Fibroblast of skin of scalp (primary cell): ENCODE measurements around the gene ATP1A1.
A peak's percentile ranks its signal among the peaks of the same experiment; 100 is the strongest.

ENCODE experiments used
- DNase-seq: peaks from one replicate; pipeline ENCODE4 v3.0.0-alpha.2; 2013

Gene ATP1A1

GRCh38 chr1:116440731-116441130, 67.7 kb downstream of the ATP1A1 start:
- DNase-seq: no peak

GRCh38 chr1:116445534-116445933, 72.5 kb downstream of the ATP1A1 start:
- DNase-seq: no peak

- DNase-seq: no peak
Measured at GRCh38 chr1:116446686-116447085, 73.6 kb downstream of the ATP1A1 start.

GRCh38 chr1:116448785-116449385, 75.8 kb downstream of the ATP1A1 start:
- peak; percentile 50 for DNase-seq

- DNase-seq: no peak
Measured at GRCh38 chr1:116449578-116449977, 76.5 kb downstream of the ATP1A1 start.

- DNase-seq: no peak
Measured at GRCh38 chr1:116451702-116452101, 78.7 kb downstream of the ATP1A1 start.

GRCh38 chr1:116453481-116453880, 80.4 kb downstream of the ATP1A1 start:
- no peak for DNase-seq

- no peak for DNase-seq
Measured at GRCh38 chr1:116453906-116454305, 80.9 kb downstream of the ATP1A1 start.
